ENCODE data around the gene GNG11.
"Not testable (repeated sequence)": the region's sequence is repeated elsewhere in the genome, so short reads cannot be mapped to it uniquely, and the experiment has no call there.

The GNG11 gene

DNA sequence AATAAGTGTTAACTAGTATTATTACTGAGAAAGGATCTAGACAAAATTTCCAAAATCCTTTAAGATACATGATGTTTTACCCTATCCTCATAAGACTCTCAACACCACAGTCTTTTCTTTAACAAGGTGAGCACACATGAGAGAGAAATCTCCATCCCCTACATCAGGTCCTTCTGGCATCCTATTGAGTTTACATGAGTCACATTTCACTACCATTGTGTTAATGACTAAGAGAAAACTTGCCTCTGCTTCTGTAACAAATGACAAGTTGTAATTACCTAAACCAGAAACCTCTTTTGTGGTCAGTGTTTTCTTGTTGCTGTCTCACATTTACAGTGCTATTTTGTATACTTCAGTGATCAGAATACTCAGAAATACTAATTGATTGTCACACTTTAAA, 9.9 kb upstream of the GNG11 start:
- not testable (repeated sequence) for DNase-seq (ENCODE audit: low read depth)

- no peak for DNase-seq (ENCODE audit: low read depth)
These were observed 8.3 kb upstream of the GNG11 start for GRCh38 chr7:93913197-93913596.

DNA sequence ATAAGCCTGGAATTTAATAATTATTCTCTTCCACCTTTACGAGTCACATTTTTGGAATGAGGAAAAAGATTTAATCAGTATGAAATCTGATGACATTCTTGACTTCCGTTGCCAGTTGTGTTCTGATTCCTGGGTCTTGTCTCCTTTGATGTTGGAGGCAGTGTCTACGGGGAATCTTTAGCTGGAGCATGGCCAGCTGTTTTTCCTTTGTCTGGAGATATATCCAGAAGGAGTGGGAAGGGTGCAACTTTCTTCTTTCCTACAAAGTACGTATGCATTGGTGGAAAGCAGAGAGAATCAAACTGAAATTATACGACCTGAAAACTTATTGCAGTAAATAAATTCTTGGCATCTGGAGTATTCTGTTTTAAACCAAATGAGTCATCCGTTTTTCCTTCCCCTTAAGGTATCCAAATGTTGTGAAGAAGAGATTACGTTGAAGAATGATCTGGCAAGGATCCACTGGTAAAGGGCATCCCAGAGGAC, 6.9 kb upstream of the GNG11 start:
- DNase-seq (ENCODE audit: low read depth) = peak; percentile 74

DNA sequence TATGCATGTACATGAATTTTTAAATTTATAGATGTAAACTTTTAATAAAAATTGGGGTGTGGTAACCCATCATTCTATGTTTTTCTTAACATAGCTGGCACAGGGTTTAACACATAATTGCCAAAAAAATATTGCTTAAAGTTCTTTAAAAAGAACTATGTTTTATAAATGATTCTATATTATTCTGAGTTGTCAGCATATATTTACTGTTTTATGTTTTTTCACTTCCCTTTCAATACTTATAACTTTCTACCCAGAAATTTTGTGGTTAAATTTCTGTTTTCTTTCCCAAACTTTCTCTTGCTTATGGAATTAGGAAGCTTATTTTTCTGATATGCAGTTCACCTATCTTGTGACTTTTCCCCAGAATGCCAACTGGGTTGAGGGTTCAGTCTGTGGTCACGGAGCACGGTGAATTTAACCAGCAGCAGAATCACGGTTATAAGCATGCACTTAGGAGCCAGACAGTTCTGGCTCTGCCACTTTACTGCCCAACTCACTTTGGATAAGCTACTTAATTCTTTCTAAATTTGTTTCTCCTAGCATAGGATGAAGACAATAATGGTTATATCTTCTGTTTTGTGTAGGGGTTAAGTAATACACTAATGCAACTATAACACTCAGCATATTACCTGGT, 6.2 kb upstream of the GNG11 start:
- DNase-seq (ENCODE audit: low read depth) = not testable (repeated sequence)

DNA sequence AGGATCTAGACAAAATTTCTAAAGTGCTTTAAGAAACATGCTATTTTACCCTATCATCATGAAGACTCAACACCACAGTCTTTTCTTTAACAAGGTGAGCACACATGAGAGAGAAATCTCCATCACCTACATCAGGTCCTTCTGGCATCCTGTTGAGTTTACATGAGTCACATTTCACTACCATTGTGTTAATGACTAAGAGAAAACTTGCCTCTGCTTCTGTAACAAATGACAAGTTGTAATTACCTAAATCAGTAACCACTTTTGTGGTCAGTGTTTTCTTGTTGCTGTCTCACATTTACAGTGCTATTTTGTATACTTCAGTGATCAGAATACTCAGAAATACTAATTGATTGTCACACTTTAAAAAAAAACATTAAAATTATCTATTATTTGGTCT, 5.6 kb upstream of the GNG11 start:
- DNase-seq (ENCODE audit: low read depth) = not testable (repeated sequence)

DNA sequence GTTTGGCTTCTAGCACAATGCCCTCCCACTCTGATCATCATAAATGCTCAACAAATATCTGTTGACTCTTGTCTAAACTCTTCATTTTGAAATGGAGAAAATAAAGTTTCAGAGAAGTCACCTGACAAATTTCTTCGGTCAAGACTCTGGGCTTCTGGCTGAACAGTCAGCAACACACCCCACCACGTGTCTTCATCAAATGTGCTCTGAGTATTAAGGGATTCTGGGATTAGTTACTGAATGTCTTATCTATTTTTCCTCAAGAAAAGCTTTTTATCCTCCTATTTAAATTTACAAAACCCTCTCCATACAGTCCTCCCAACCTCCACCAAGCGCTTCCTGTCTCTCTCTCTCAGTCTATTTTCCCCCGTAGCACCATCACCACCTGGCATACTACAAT, 5.2 kb upstream of the GNG11 start:
- not testable (repeated sequence) for DNase-seq (ENCODE audit: low read depth)

- DNase-seq (ENCODE audit: low read depth) = peak; percentile 17
These were observed 896 bp upstream of the GNG11 start for GRCh38 chr7:93920496-93921182.

GRCh38 chr7:93921186-93921585, 349 bp upstream of the GNG11 start:
- no peak for DNase-seq (ENCODE audit: low read depth)

DNA sequence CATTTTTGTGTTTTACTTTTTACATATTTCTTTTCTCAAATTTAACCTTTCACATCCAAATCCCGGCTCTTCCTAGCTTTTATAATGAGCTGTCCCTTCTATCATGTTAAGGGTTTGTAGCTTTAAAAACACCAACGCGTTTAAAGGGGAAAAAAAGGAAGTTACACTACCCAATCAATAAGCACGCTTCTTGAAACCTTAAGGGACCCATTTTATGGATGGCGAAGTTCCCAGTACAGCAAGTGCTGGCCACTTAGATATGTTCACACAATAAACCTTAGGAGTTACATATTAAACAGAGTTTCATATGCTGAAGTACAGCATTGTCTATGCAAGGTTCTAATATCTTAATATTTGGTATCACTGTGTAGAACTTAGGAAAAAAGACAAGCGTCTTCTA, 1.8 kb downstream of the GNG11 start:
- DNase-seq (ENCODE audit: low read depth) = peak; percentile 29

DNA sequence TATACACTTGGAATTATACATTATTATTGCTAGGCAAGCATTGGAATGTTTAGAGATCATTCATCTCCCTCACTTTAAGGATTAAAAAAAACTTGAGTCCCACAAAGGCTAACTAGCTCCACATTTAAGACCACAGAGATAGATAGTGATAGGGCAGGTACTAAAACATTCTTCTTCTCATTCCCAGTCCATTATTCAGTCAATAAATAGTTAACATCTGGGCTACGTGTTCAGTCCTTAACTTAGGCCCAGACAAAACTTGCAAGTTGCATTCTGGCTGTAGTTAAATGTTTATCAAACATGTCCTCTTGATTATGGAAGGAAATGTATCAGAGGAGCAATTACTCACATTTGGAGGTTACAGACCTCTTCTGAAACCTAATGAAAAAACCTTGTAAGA, 2.4 kb downstream of the GNG11 start:
- peak; percentile 70 for DNase-seq (ENCODE audit: low read depth)

DNA sequence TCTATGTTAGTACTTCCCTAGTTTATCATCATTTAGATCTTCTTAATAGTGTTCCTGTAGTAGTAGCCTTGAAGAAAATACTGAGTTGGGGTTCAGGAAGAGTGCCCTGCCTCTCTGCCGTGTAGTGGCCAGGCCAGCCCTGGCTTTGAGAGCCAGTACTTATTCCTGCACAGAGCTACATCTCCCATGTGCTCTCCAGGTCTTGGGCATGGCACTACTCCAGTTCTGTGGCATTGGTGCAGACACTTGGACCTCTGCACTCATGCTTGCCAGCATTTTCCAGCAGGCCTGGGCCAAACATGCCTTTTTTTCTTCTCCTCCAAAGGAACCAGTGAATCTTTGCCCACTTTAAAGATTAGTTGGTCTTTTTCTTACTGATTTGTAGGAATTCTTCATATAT, 5.3 kb downstream of the GNG11 start:
- no peak for DNase-seq (ENCODE audit: low read depth)

- DNase-seq (ENCODE audit: low read depth) = peak; percentile 6
These were observed 6.0 kb downstream of the GNG11 start for GRCh38 chr7:93927585-93927984.

DNA sequence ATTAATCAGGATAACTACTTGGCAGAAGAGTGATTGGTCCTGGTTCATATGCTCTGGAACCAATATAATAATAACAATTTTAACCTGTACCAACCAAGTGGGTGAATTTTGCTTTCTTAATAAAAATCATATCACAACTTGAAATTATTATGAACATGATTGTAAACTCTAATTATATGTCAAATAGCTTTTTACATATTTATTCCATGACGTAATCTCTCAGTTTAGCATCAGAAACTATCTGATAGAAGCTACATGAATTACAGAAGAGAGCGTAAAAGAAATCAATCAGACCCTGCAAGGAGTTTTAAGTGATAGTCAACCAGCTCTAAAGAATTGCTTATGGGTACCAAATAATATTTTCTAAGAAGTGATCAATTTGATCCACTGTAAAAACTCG, 10.1 kb downstream of the GNG11 start:
- DNase-seq (ENCODE audit: low read depth) = no peak

GRCh38 chr7:93933156-93933555, 11.6 kb downstream of the GNG11 start:
- DNase-seq (ENCODE audit: low read depth) = no peak

GRCh38 chr7:93935102-93935501, 13.6 kb downstream of the GNG11 start:
- DNase-seq (ENCODE audit: low read depth) = no peak

- no peak for DNase-seq (ENCODE audit: low read depth)
These were observed 16.3 kb downstream of the GNG11 start for GRCh38 chr7:93937818-93938217.

DNA sequence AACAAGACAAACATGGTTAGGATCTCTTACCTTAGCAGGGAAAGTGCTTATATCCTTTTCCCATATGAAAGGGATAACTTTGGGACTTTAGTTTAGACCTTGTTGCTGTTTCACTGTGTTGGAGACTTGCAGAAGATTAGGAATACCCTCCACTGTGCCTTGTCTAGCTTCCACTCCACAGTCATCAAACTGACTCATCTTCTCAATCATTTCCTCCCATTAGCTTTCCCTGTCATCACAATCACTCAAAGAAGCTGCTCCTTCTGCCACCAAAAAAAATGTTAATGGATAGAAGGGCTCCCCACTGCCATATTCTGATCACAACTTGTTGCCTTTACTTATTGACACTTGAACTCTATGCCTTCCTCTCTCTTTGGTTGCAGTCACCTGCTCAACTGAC, 16.8 kb downstream of the GNG11 start:
- peak; percentile 32 for DNase-seq (ENCODE audit: low read depth)

DNA sequence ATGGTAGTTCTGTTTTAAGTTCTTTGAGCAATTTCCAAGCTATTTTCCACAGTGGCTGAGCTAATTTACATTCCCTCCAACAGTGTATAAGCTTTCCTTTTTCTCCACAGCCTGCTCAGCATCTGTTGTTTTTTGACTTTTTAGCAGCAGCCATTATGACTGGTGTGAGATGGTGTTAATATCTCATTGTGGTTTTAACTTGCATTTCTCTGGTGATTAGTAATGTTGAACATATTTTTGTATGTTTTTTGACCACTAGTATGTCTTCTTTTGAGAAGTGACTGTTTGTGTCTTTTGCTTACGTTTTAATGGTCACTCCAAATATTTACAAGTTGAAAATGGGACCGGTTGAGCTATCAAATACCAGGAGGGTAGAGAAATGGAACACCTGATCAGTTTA, 20.4 kb downstream of the GNG11 start:
- peak; percentile 76 for DNase-seq (ENCODE audit: low read depth)

- no peak for DNase-seq (ENCODE audit: low read depth)
These were observed 22.4 kb downstream of the GNG11 start for GRCh38 chr7:93943816-93944540.

DNA sequence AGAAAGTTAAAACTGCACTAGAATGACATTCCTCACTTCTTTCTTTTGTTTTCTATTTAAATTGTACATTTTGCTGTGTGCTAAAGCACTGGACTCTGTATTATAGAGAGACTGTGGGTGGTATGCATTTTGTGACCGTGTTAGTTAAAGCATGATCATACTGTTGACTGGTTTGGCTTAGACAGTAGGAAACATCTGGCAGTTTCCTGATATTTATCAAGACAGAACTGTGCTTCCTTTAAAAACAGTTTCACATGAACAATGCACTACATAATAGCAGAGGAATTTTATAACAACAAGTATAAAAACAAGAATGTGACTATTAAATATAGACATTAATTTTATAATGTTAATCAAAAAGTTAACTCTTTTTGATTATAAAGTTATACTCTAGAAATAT, 23.1 kb downstream of the GNG11 start:
- DNase-seq (ENCODE audit: low read depth) = peak; percentile 36

DNA sequence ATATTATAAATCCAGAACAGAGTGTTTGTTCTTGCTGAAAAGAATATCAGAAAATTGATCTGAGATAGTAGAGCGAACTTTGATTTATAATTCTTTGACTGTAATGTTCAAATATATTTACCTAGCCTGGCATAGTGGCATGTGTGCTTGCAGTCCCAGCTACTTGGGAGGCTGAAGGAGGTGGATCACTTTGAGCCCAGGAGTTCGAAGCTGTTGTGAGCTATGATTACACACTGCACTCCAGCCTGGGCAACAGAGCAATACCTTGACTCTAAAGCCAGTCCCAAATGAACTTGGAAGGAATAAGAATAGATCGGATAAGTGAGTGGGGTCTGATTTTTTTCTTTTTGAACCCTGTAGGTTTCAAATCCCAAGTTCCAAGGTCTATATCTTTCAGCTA, 23.5 kb downstream of the GNG11 start:
- DNase-seq (ENCODE audit: low read depth) = no peak

DNA sequence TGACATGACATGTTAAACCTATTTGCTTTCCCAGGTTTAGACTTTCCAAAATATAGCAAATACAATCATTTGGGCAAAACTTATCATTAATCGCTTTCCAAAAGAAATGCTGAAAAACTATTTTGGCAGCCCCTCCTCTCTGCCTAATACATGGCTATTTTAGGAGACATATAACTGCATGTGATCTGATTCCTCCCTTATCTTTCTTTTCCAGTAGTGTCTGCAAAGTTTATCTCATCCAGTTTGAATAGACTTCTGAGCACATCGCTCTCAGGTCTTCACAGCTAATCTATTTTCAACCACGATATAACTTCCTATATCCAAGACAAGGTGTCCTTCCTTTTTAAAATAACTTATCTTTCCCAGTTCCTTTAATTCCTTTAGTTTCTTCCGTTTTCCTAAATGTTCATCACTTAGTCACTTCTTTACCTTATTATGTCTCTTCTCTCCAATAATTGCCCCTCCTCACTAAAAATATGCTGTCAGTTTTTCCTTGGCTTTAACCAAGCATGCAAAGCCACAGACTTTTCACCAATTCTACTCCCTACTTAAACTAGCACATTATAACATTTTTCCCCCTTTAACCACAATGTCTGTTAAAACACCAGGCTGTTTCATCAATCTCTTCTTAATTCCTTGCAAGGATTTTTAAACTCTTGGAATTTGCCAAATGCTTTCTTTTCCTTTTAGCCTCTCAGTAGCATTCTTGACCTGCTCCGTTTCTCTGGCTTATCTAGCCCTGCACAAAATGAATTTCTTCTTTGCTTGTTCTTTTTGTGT, 24.4 kb downstream of the GNG11 start:
- DNase-seq (ENCODE audit: low read depth) = peak; percentile 66
